Activated CD8-positive, alpha-beta memory T cell treated with anti-CD3 and anti-CD28 coated beads, Interleukin-2, amount 50 U/mL, for 4 hours (primary cell): ENCODE data around the gene JAKMIP2.
"Not testable (repeated sequence)": the region's sequence is repeated elsewhere in the genome, so short reads cannot be mapped to it uniquely, and the experiment has no call there.

Source experiments
- DNase-seq: peaks from one replicate; pipeline ENCODE4 v3.0.0-alpha.2; 2020

Gene JAKMIP2

GRCh38 chr5:147586221-147586620, 196.3 kb downstream of the JAKMIP2 start:
- no peak for DNase-seq

- not testable (repeated sequence) for DNase-seq
These were observed 200.3 kb downstream of the JAKMIP2 start for GRCh38 chr5:147582272-147582671.

- not testable (repeated sequence) for DNase-seq
These were observed 202.1 kb downstream of the JAKMIP2 start for GRCh38 chr5:147580418-147580817.

DNA sequence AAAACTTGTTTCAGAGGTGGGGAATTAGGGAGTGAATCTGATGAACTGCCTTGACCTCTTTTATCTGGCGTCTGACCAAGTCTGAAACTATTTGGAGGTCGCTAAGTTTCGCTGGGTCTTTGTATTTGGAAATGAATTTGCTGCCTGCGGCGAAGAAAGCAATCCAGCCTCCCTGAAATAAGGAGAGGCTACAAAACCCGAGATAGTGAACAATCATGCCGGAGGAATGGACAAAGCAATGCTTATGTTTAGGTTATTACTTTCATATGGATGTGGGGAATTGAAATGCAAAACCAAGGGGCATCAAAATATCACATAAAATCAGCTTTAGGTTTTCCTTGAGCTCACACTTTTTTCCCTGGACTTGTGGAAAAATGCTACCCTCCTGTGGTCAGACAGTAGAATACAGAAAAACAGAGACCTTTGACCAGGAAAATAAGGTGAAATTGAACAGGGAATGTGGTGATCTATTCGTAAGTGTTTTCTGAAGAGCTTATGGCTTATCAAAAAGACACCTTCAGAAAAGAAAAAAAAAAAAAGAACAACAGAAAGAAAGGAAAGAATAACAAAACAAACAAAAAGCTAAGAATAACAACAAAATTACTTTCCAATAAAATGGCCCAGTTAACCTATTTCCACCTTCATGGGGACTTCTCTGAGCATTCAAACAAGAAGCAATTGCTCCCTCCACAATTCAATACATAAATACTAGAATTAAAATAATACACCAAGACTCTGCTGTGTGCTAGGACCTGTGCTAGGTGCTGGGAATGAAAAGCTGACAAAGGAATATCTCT, 204.1 kb downstream of the JAKMIP2 start:
- DNase-seq = no peak

DNA sequence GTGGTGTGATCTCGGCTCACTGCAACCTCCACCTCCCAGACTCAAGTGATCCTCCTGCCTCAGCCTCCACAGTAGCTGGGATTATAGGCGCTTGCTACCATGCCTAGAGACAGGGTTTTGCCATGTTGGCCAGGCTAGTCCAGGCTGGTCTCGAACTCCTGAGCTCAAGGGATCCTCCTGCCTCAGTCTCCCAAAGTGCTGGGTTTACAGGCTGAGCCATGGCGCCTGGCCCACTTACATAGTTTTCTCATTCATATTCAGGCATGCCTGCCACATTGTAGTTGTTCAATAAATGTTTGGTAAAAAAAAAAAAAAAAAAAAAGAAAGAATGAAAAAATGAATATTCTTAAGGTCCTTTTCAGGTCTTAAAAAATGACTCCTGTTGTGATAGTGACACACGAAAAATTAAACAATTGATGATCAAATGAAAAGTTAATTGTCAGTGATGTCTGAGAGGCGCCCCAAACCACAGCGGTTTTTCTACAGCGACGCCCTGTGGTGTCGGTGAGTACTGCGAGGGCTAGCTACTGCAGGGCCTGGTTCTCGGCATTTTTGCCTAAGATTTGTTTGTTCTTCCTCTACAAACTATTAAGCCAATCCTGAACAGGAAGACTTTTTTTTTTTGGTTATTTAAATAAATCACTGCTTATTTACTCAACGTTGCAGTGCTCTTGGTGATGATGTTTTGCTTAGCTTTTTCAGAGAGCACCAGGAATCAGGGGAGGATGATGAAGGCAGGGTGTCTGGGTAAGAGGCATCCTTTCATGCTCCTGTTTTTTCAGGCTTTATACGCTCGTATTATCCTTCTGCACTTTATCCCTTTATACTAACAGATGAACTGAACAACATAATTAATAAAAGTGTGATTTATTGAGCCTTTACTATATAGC, 205.6 kb downstream of the JAKMIP2 start:
- DNase-seq = no peak

DNA sequence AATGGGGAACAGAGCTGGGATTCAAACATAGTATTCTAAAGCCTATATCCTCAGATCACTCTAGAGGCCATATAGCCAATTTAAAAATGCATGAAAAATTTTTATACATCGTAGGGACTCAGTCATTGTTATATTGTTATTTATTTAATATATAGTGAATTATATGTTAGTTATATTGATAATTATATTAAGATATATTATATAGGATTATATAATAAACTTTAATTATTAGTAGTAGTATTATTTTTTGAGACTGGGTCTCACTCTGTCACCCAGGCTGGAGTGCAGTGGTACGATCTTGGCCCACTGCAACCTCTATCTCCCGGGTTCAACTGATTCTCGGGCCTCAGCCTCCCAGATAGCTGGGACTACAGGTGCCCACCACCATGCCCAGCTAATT, 206.9 kb downstream of the JAKMIP2 start:
- DNase-seq = no peak

DNA sequence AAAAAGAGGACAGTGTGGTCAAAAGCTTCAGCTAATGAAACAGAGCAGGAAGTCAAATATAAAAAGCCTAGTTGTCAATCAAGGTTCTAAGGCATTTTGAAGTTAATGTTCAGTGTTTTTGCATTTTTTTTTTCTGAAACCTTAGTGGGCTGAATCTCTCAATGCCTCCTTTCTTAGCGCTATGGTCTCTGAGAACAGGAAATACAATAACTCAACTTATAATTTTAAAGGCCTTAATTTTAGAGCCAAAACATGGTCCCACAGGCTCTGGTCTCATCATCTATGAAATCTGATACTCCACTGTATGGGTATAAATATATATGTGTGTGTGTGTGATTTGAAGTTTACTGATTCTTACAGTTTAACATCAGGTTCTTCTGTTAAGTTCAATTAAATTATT, 209.3 kb downstream of the JAKMIP2 start:
- no peak for DNase-seq

- DNase-seq = no peak
These were observed 213.7 kb downstream of the JAKMIP2 start for GRCh38 chr5:147568710-147569406.

GRCh38 chr5:147567917-147568598, 214.5 kb downstream of the JAKMIP2 start:
- DNase-seq = no peak

DNA sequence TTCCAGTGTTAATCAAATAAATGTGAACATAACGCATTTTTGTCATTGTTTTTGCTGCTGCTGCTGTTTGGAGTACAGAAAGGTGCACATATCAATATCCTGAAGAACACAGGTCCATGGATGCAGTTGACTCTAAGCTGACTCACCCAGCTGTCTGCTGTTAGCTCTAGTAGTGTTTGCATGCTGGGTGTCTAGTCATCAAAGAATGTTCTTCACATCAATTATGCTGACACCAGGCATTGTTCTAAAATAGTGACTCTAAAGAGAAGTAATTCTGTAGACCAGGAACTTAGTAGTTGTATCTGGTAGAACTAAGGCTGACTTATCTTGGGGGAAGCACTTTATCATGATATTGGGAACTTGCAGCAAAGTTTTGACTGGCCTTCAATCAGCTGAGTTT, 217.0 kb downstream of the JAKMIP2 start:
- no peak for DNase-seq

DNA sequence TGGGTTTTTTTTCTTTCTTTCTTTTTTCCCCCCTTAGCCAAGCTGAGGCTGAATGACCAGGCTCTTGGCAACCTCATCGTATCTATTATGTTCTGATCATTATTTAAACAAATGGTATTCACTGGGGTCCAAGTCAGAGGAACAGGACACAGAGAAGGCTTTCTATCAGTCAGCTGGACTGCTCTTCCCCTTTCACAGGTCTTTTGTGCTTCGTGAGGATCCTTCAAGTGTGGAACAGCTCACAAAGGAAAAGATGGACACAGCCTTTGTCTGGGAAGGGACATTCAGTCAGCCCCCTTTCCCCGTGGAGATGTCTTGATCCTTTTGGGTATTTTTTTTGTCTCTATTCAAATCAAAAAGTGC, 218.4 kb downstream of the JAKMIP2 start:
- DNase-seq = no peak

GRCh38 chr5:147563466-147564123, 218.9 kb downstream of the JAKMIP2 start:
- no peak for DNase-seq

GRCh38 chr5:147561435-147561834, 221.1 kb downstream of the JAKMIP2 start:
- no peak for DNase-seq

GRCh38 chr5:147560718-147561331, 221.7 kb downstream of the JAKMIP2 start:
- DNase-seq = no peak

DNA sequence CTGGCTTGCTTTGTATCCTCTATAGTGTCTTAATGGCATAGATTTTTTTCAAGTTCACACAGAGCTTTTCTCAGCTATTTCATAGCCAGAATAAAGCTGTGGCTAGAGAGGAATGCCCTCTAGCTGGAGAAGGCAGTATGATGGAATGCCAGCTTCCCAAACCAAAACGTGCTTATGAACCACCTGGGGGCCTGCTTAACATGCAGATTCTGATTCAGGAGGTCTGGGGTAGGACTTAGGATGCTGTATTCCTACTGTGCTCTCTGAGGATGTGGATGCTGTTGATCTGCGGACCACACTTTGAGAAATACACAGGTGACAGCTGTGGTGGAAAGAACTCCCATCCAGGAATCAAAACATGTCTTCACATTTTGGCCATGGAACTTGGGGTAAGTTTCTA, 222.8 kb downstream of the JAKMIP2 start:
- DNase-seq = no peak

- no peak for DNase-seq
These were observed 223.7 kb downstream of the JAKMIP2 start for GRCh38 chr5:147558826-147559225.

GRCh38 chr5:147557876-147558745, 224.4 kb downstream of the JAKMIP2 start:
- no peak for DNase-seq

- DNase-seq = no peak
These were observed 227.4 kb downstream of the JAKMIP2 start for GRCh38 chr5:147555176-147555575.

GRCh38 chr5:147554261-147554817, 228.2 kb downstream of the JAKMIP2 start:
- DNase-seq = no peak

GRCh38 chr5:147553817-147554216, 228.7 kb downstream of the JAKMIP2 start:
- DNase-seq = not testable (repeated sequence)
